H1 (cell line): ENCODE measurements around the gene ARFGAP3. TPM values are rescaled to one million over a fixed set of nuclear protein-coding genes. Genes with fewer than 3 reads are reported as not detected.

Experiments used
- CTCF ChIA-PET: fragments of 300-600 bp; sonication (Branson Sonifier 250); formaldehyde crosslinking; loops from one replicate; lab custom pipeline; 2021; ENCODE audit not compliant: partially characterized antibody; lab: Charles Lee
- POLR2A ChIA-PET: fragments of 300-600 bp; sonication (Branson Sonifier 250); formaldehyde crosslinking; loops from one replicate; lab custom pipeline; 2021; ENCODE audit warnings: inconsistent platforms; ENCODE audit not compliant: partially characterized antibody; lab: Charles Lee
- DNase-seq, 2 experiments: peaks; one replicate each; pipeline versions ENCODE4 v3.0.0 to v3.0.0-alpha.2; 2010 to 2022; ENCODE audit warnings: low spot score in 2 of 2, low read depth in 1 of 2, mixed read lengths in 1 of 2
- FAIRE-seq: peaks from 2 replicates; lab custom pipeline; 2011; peaks lifted over from hg19 to GRCh38; lab: Jason Lieb, UNC
- H2AFZ ChIP-seq: 2 replicates; pipeline ENCODE4 v1.8.1; 2012; ENCODE audit warnings: low read length, inconsistent platforms
- H2AK5ac ChIP-seq: 2 replicates; pipeline ENCODE4 v1.6.1; 2013; ENCODE audit warnings: low read depth, low read length
- H2BK120ac ChIP-seq: replicated peaks from 2 replicates; pipeline ENCODE3; 2013; ENCODE audit warnings: low read depth, low read length, inconsistent platforms
- H2BK12ac ChIP-seq: 2 replicates; pipeline ENCODE4 v1.6.1; 2013; ENCODE audit warnings: low read depth, low read length
- H2BK15ac ChIP-seq: 2 replicates; pipeline ENCODE4 v1.6.1; 2013; ENCODE audit warnings: low read length
- H2BK20ac ChIP-seq: 2 replicates; pipeline ENCODE4 v1.6.1; 2013; ENCODE audit warnings: low read length
- H2BK5ac ChIP-seq: 2 replicates; pipeline ENCODE4 v1.6.1; 2013; ENCODE audit warnings: low read depth, low read length
- H3K14ac ChIP-seq: 2 replicates; pipeline ENCODE4 v1.6.1; 2013; ENCODE audit warnings: inconsistent platforms; ENCODE audit not compliant: insufficient read length
- H3K18ac ChIP-seq: 2 replicates; pipeline ENCODE4 v1.6.1; 2013; ENCODE audit warnings: low read length; ENCODE audit errors: extremely low read depth
- H3K23ac ChIP-seq: 2 replicates; pipeline ENCODE4 v1.6.1; 2013; ENCODE audit warnings: inconsistent platforms; ENCODE audit not compliant: insufficient read length
- H3K23me2 ChIP-seq: 2 replicates; pipeline ENCODE4 v1.6.1; 2013; ENCODE audit warnings: low read depth, low read length
- H3K27ac ChIP-seq: 2 replicates; pipeline ENCODE4 v1.6.1; 2011; ENCODE audit warnings: low read depth, low read length, inconsistent platforms
- H3K27me3 ChIP-seq, 4 experiments: replicated peaks in 1 of 4; 1 replicate in 1 of 4; 2 replicates in 3 of 4; pipeline versions ENCODE4 v1.6.1 to v1.8.1; 2011 to 2013; ENCODE audit warnings: low read length in 3 of 4, mild to moderate bottlenecking in 3 of 4, inconsistent platforms in 2 of 4, mixed read lengths in 2 of 4, moderate library complexity in 1 of 4; ENCODE audit not compliant: control insufficient read depth in 3 of 4, insufficient read depth in 3 of 4; ENCODE audit errors: extremely low read depth in 1 of 4
- H3K36me3 ChIP-seq, 4 experiments: 2 replicates each; pipeline versions ENCODE4 v1.6.1 to v1.8.1; 2011 to 2013; ENCODE audit warnings: mild to moderate bottlenecking in 4 of 4, low read length in 3 of 4, moderate library complexity in 2 of 4, control low read depth in 1 of 4, inconsistent platforms in 1 of 4; ENCODE audit not compliant: insufficient read depth in 4 of 4, control insufficient read depth in 2 of 4
- H3K4ac ChIP-seq: replicated peaks from 2 replicates; pipeline ENCODE3; 2013; ENCODE audit warnings: low read length, low read depth, mixed read lengths, inconsistent platforms; ENCODE audit not compliant: insufficient read length
- H3K4me1 ChIP-seq, 4 experiments: replicated peaks in 1 of 4; 1 replicate in 1 of 4; 2 replicates in 3 of 4; pipeline versions ENCODE4 v1.6.1 to v1.8.1; 2011 to 2013; ENCODE audit warnings: low read length in 3 of 4, inconsistent platforms in 2 of 4, mixed read lengths in 1 of 4; ENCODE audit not compliant: insufficient read depth in 4 of 4, control insufficient read depth in 3 of 4
- H3K4me2 ChIP-seq, 2 experiments: 2 replicates each; pipeline versions ENCODE4 v1.6.1 to v1.8.1; 2011 to 2013; ENCODE audit warnings: low read depth in 2 of 2, low read length in 2 of 2, control low read depth in 1 of 2, inconsistent platforms in 1 of 2, mild to moderate bottlenecking in 1 of 2; ENCODE audit not compliant: insufficient read depth in 1 of 2
- H3K4me3 ChIP-seq, 4 experiments: fragments of 200-600, 300-600 bp in 1 of 4; sonication (generic), shearing (Covaris generic), sonication (Bioruptor Twin) in 1 of 4; 2 replicates each; pipeline versions ENCODE4 v1.5.1 to v1.8.1; 2011 to 2016; ENCODE audit warnings: low read length in 4 of 4, low read depth in 3 of 4, control low read depth in 2 of 4, inconsistent platforms in 2 of 4, mild to moderate bottlenecking in 2 of 4, mixed read lengths in 1 of 4, moderate library complexity in 1 of 4; ENCODE audit not compliant: insufficient read depth in 2 of 4; ENCODE audit errors: extremely low read depth in 1 of 4
- H3K56ac ChIP-seq: replicated peaks from 2 replicates; pipeline ENCODE3; 2013; ENCODE audit warnings: low read depth, mild to moderate bottlenecking, mixed read lengths, low read length, inconsistent platforms; ENCODE audit not compliant: insufficient read length
- H3K79me1 ChIP-seq: 2 replicates; pipeline ENCODE4 v1.6.1; 2013; ENCODE audit warnings: low read depth, low read length, control low read depth
- H3K79me2 ChIP-seq, 2 experiments: 2 replicates each; pipeline versions ENCODE4 v1.6.1 to v1.8.1; 2012 to 2013; ENCODE audit warnings: low read length in 2 of 2, mild to moderate bottlenecking in 2 of 2, inconsistent platforms in 1 of 2; ENCODE audit not compliant: insufficient read depth in 2 of 2, control insufficient read depth in 1 of 2
- H3K9ac ChIP-seq, 4 experiments: replicated peaks in 1 of 4; 1 replicate in 1 of 4; 2 replicates in 3 of 4; pipeline versions ENCODE4 v1.6.1 to v1.8.1; 2011 to 2013; ENCODE audit warnings: low read depth in 3 of 4, low read length in 3 of 4, control low read depth in 2 of 4, mild to moderate bottlenecking in 2 of 4, moderate library complexity in 2 of 4, inconsistent platforms in 1 of 4; ENCODE audit errors: extremely low read depth in 1 of 4
- H3K9me3 ChIP-seq, 2 experiments: 2 replicates each; pipeline versions ENCODE4 v1.6.1 to v1.8.1; 2012 to 2013; ENCODE audit warnings: mild to moderate bottlenecking in 2 of 2, moderate library complexity in 2 of 2, control low read depth in 1 of 2, inconsistent platforms in 1 of 2, low read depth in 1 of 2, low read length in 1 of 2, mixed read lengths in 1 of 2; ENCODE audit not compliant: insufficient read depth in 2 of 2
- H4K20me1 ChIP-seq, 2 experiments: replicated peaks in 1 of 2; 2 replicates each; pipeline versions ENCODE3 to v1.8.1; 2011 to 2013; ENCODE audit warnings: inconsistent platforms in 2 of 2, low read length in 2 of 2, mild to moderate bottlenecking in 1 of 2; ENCODE audit not compliant: insufficient read depth in 2 of 2, control insufficient read depth in 1 of 2
- H4K5ac ChIP-seq: 2 replicates; pipeline ENCODE4 v1.6.1; 2013; ENCODE audit warnings: low read length, low read depth, mixed read lengths, inconsistent platforms; ENCODE audit not compliant: insufficient read length
- H4K8ac ChIP-seq: 2 replicates; pipeline ENCODE4 v1.8.0; 2013; ENCODE audit warnings: mild to moderate bottlenecking, moderate library complexity, low read length, inconsistent platforms; ENCODE audit not compliant: insufficient read depth; ENCODE audit errors: extremely low read depth
- H4K91ac ChIP-seq: replicated peaks from 2 replicates; pipeline ENCODE3; 2013; ENCODE audit warnings: low read length, mixed read lengths, inconsistent platforms; ENCODE audit not compliant: insufficient read length
- BRCA1 ChIP-seq: IDR thresholded peaks from 2 replicates; pipeline ENCODE4 v1.6.1; 2012; ENCODE audit warnings: low read depth, low read length, improper control_type of control experiment
- CEBPB ChIP-seq: IDR thresholded peaks from 2 replicates; pipeline ENCODE4 v1.6.1; 2012; ENCODE audit warnings: low read depth, low read length
- E2F6 ChIP-seq: IDR thresholded peaks from 2 replicates; pipeline ENCODE4 v1.6.1; 2012; ENCODE audit warnings: inconsistent platforms
- GTF2F1 ChIP-seq: IDR thresholded peaks from 2 replicates; pipeline ENCODE4 v1.6.1; 2012; ENCODE audit warnings: low read depth, low read length, improper control_type of control experiment, borderline replicate concordance
- SUZ12 ChIP-seq: fragments of 200-600 bp; sonication (generic); IDR thresholded peaks from 2 replicates; pipeline ENCODE4 v1.6.1; 2012; ENCODE audit warnings: mild to moderate bottlenecking, inconsistent platforms, low read length, moderate library complexity, mixed read lengths
- polyA plus RNA-seq, 7 experiments: library from polyadenylated mRNA; depleted of rRNA in 3 of 7; stranded (reverse) in 5 of 7; unstranded in 2 of 7; fragments of >200 nt in 5 of 7; fragments of 200-250 nt in 2 of 7; gene quantifications; 1 replicate in 5 of 7; 2 replicates in 1 of 7; 4 replicates in 1 of 7; pipeline versions ENCODE4 v1.2.1 to v1.2.3, GENCODE V29; 2011 to 2013; ENCODE audit warnings: missing spikeins in 2 of 7, mixed read lengths in 2 of 7
- total RNA-seq: library from RNA; stranded (reverse); fragmentation: NEBNext Ultra II Directional; extraction: Animal tissue kit (Norgen Biotek cat#: 25700); gene quantifications from 2 replicates; pipeline ENCODE4 v1.2.1, GENCODE V29; 2021

The ARFGAP3 gene
- total and polyA plus RNA-seq, 2 of the 8 experiments (the other 6 are each of a cell fraction or from before 2014, with no cell fraction given) = 9.7 to 16.0 TPM

DNA sequence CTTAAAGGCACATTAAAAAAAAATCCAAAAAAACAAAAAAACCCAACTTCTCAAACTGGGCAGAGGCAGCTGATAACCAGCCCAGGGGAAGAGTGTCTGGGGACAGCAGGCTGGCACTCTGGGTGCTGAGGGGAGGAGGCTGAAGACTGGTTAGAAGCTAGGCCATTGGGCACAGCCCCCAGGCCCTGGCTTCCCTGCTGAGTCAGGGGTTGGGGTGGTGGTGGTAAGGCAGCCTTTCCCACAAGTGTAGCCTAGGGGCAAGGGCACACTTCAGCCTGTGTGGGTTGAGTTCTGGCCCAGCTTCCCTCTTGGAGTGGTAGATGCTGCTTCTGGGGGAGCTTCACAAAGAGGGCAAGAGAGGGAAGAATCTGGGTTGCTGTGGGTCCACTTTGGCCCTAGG, 16.3 kb upstream of the ARFGAP3 start:
- Histone ChIP-seq H2AK5ac (no peak overlapping the region), H2BK5ac (no peak overlapping the region), H3K56ac (no peak overlapping the region), H3K4me3 (no peak overlapping the region), H3K23ac (no peak overlapping the region), H3K9ac (no peak overlapping the region), H3K4me1 (no peaks in the 10 kb centered on the region), H2AFZ (no peak overlapping the region), H3K4me2 (no peak overlapping the region), H3K27me3 (no peaks in the 10 kb centered on the region), H4K20me1 (peaks cover 3 to 8% of the 10 kb centered on the region in 2 experiments), H4K5ac (no peak overlapping the region), H3K36me3 (peaks cover 9 to 29% (median 23%) of the 10 kb centered on the region in 4 experiments; a peak in 6 of 8 replicates), H3K14ac (no peak overlapping the region), H3K27ac (no peak overlapping the region), H3K79me1 (no peaks in the 10 kb centered on the region; the same call in 1 of the 2 replicates), H3K79me2 (no peaks in the 10 kb centered on the region), H2BK12ac (no peak overlapping the region), H3K4ac (no peak overlapping the region), H3K23me2 (no peaks in the 10 kb centered on the region), H3K18ac (no peak overlapping the region), H4K8ac (no peak overlapping the region; the same call in 1 of the 2 replicates), H2BK120ac (no peak overlapping the region), H2BK20ac (no peak overlapping the region), H2BK15ac (no peak overlapping the region), H4K91ac (no peak overlapping the region), H3K9me3 (no peaks in the 10 kb centered on the region)
- CTCF ChIA-PET = interaction anchor here (0.6 to 1.2 kb wide), 4 partner anchors 23 to 117 kb away, joined by 3 to 4 read pairs (median 3); no protein-coding TSS in a partner anchor
- DNase-seq = no peak
- no peak for FAIRE-seq
- POLR2A ChIA-PET = interaction anchor here (0.7 kb wide), 1 partner anchor 17 kb away, joined by 3 read pairs; no protein-coding TSS in a partner anchor
- TF ChIP-seq CEBPB (no peak), SUZ12 (no peak), BRCA1 (no peak), GTF2F1 (no peak), E2F6 (no peak)
